Hematopoietic multipotent progenitor cell (in vitro differentiated cells): Measurements from ENCODE around the gene CIT. TPM values are rescaled to one million over a fixed set of nuclear protein-coding genes. Genes with fewer than 3 reads are reported as not detected.

Experiments used
- DNase-seq, 3 donors: peaks; one replicate each; pipeline ENCODE4 v3.0.0-alpha.2; 2011 to 2015; ENCODE audit warnings: low read depth in 2 of 3, low spot score in 2 of 3
- total RNA-seq: library from RNA; depleted of rRNA; stranded (reverse); fragments of >200 nt; gene quantifications from one replicate; pipeline ENCODE4 v1.2.3, GENCODE V29; 2012

Gene CIT
- total RNA-seq, 1 donor = 4.6 TPM

GRCh38 chr12:119808441-119808840 is 68.7 kb downstream of the CIT start:
- DNase-seq = no peak

DNA sequence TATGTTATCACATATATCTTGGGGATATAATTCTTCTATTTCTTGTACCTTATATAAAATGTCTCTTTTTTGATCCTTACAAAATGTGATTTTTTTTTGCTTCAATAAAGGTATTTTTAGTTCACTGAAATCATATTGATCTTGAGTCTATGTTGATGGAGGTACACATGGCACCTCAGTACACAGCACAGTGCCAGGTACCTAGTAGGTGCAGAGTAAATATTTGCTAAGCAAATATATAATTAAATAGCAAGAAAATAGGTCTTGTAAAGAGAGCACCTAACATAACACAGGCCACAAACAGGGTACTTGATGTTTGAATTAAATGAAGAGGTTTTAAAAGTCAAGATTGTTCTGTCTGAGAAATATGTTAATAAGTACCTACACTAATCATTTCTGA is 69.7 kb downstream of the CIT start:
- DNase-seq = no peak

GRCh38 chr12:119804011-119804641 is 73.0 kb downstream of the CIT start:
- peak in 1 of 3 donors; percentile 2 for DNase-seq

DNA sequence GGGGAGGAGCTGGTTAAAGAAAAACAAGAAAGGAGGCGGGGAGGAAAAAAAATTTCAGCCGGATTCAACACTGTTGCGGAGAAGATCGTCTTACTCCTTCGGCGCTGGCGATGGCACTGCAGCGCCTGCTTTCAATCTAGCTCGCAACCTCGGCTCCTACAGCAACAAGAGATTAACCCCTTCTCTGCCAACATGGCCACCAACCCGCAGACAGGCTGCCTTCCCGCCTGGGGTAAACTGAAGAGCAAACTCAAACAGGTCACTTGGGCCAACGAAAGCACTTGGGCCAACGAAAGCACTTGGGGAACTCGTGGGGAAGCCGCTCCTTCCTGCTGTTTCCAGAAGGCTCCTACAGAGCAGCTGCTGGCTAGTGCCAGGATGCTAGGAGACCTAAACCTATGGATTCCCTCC is 73.7 kb downstream of the CIT start:
- DNase-seq = no peak

DNA sequence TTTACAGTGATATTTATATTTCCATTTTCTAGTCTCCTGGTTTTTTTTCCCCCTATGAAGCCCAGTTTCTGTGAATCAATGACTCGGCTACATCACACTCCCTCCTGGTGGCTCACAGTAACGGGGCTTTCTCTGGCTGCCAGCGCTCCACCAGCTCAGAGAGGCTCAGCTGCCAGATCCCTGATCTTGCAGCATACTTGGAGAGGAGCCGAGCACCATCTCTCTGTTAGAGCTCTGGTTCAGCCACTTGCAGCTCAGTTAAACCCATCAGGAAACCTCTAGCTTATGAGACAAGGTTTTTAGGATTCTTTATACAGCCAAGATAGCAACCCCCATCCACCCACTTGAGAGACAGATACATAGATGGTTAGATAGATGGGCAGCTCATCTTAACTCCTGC is 74.6 kb downstream of the CIT start:
- DNase-seq = no peak

- no peak for DNase-seq
These were observed 80.0 kb downstream of the CIT start for GRCh38 chr12:119797090-119797489.

GRCh38 chr12:119796292-119796691 is 80.8 kb downstream of the CIT start:
- no peak for DNase-seq

DNA sequence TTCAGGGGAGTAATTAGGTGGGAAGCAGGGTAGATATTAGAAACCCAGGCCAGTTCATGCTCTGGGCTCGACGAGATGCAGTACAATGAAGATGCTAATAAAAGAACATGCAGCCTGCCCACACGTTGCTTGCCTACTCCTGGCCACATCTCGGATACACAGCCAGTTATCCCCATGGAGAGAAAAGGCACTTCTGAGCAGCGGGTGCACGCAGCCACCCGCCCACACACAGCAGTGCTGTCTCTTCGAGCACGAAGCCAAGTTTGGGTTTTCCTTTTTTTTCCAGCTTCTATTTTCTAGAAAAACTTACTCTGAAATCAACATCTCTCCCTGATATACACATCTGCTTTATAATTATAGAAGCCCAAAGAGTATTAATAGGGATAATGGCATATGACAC is 85.7 kb downstream of the CIT start:
- DNase-seq = no peak

GRCh38 chr12:119788786-119789185 is 88.3 kb downstream of the CIT start:
- DNase-seq = no peak

GRCh38 chr12:119786539-119786938 is 90.6 kb downstream of the CIT start:
- DNase-seq = no peak

DNA sequence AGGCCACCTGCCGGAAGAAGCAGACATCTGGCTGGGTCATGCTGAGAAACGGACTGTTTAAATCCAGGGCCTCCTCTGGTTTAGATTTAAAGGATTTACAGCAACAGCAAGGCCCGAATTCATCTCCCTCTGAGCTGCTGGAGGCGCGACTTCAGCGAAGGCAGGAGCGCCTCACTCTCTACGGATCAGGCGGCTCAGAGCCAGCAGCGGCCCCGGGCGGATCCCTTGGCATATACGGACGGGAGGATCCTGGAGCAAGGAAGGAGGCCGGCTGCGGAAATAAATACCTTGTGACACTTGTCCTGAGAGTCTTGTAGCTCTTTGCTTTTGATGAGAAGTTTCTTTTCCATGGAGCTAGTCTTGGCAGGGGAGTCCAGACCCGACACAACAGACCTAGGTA is 92.4 kb downstream of the CIT start:
- no peak for DNase-seq

GRCh38 chr12:119783787-119784186 is 93.3 kb downstream of the CIT start:
- DNase-seq = no peak

DNA sequence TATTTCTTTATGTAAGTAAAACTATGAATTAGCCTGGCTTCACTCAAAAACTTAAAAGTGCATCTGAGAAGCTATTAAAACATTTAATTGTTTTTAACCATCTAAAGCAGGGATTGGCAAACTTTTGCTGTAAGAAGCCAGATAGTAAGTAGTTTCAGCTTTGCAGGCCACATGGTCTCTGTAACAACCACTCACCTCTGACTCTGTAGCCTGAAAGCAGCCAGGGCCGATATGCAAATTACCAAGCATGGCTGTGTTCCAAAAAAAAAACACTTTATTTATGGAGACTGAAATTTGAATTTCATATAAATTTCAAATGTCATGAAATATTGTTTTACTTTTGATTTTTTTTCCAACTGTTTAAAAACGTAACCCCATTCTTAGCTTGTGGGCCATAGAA is 95.3 kb downstream of the CIT start:
- DNase-seq = no peak

- DNase-seq = peak in 1 of 3 donors; percentile 2
These were observed 96.2 kb downstream of the CIT start for GRCh38 chr12:119780786-119781434.

DNA sequence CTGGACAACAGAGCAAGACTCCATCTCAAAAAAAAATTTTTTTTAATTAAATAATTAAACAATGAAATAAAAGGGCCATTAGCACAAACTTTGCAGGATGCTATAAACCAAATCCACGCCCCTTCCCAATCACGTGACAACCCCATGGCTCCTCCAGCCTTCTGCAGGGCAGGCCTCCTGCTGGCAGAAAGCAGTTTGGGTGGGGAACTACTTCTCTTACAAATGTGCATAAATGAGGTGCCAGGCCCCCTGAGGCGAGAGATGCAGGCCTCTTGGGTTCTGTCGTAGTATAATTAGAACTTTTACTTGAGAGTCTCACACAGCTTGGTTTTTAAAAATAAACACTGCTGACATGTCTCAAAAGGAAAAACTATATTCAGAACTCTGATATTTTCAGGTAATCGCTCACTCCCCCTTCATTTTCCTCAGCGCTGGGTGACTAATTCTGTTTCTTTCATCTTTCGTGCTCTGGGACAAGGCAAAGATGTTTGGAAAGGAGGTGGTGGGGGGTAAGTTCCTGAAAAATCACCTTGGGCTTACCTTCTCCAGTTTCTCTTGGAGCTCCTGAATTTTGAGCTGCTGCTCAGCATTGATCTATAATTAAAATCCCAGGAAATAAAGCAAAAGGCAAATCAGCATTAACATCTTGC is 101.7 kb downstream of the CIT start:
- no peak for DNase-seq

- no peak for DNase-seq
These were observed 104.7 kb downstream of the CIT start for GRCh38 chr12:119772431-119772830.

DNA sequence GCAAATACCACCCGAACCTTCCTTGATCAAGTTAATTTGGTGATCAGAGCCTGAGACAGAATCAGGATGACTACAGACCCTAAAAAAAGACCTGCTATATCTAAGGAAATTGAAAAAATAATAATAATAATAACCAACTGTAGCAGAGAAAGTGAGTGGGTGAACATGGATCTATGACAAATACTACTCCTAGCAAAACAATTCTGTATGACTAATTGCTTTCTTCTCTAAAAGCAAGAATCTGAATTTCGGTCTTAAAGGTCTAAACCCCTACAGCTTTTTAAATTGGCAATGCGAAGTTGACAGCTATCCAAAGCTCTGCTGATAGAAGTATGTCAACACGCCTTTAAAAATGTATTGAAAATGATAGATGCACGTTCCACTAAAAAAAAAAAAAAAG is 107.0 kb downstream of the CIT start:
- no peak for DNase-seq

- DNase-seq = no peak
These were observed 114.5 kb downstream of the CIT start for GRCh38 chr12:119762619-119763018.

DNA sequence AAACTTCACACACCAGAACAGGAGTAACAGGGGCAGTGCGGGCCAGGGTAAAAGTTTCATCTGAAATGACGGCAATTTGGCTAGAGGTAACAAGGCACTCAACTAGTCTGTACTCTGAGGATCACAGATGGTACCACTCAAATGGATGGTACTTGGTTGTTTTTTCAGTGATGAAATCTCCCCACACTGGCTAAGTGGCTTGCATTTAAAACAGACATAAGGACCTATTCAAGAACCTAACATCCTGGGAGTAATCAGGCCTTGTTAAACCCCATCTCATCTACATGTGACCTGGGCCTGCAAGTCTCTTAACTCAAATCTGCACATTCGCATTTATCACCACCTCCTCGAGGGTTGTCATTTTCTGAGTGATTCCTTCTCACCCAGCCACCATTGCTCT is 118.4 kb downstream of the CIT start:
- no peak for DNase-seq

- no peak for DNase-seq
These were observed 118.9 kb downstream of the CIT start for GRCh38 chr12:119758234-119758633.

- DNase-seq = no peak
These were observed 125.2 kb downstream of the CIT start for GRCh38 chr12:119751961-119752360.

GRCh38 chr12:119749666-119750065 is 127.5 kb downstream of the CIT start:
- DNase-seq = no peak
